ENCODE measurements around the gene RAD18. TPM values are rescaled to one million over a fixed set of nuclear protein-coding genes. Genes with fewer than 3 reads are reported as not detected.

RAD18 gene
- total and polyA plus RNA-seq, 2 experiments from 2014 or later, result 6.0 to 6.5 TPM

DNA sequence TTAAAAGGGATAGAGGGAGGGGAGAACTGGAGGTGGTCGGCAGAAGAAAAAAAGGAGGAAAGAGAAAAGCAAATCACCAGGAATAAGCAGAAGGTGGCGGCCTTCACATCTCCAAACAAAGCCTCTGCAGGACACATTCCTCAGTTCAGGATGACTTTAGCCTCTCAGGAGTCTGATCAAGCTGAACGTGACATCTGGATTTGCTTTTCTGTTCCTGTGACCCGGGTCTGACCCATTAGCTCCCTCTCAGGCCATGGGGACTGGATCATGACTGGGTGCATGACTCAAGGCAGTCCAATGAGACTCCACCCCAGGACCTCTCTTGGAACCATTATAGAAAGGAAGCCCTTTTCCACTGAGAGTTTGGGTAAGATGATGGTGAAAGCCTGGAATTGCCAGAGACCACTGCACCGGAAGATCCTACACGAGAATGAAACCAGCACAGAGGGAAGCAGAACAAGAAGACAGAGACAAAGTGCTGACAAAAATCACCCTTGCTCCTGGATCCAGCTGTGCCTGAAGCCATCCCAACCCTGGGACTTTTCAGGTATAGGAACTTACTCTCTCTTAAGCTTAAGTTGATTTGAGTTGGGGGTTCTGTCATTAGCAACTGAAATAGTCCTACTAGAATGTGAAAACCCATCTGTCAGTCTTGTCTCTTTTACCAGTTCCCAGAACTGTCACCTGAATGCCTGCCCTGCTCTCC is 45.4 kb upstream of the RAD18 start:
- Histone ChIP-seq H3K27me3 (no peaks in the 10 kb centered on the region), H3K4me3 (no peak overlapping the region), H3K36me3 (replicated peaks; ENCODE audit: insufficient read depth, low read depth) (no peaks in the 10 kb centered on the region), H3K27ac (no peak overlapping the region), H4K20me1 (ENCODE audit: insufficient read depth, poor library complexity, severe bottlenecking) (no peaks in the 10 kb centered on the region), H3K9me2 (replicated peaks; ENCODE audit: insufficient read depth) (no peaks in the 10 kb centered on the region), H3K4me1 (ENCODE audit: insufficient read depth) (no peaks in the 10 kb centered on the region), H3K4me2 (no peak overlapping the region), H2AFZ (no peak overlapping the region), H3K9me3 (ENCODE audit: low read depth) (no peaks in the 10 kb centered on the region), H3K79me2 (no peaks in the 10 kb centered on the region)
- 68% methylated on average over 6 of the region's 6 CpGs for WGBS (ENCODE audit: low lambda C conversion rate, missing lambda C conversion rate)
- TF ChIP-seq, protein P1, sequence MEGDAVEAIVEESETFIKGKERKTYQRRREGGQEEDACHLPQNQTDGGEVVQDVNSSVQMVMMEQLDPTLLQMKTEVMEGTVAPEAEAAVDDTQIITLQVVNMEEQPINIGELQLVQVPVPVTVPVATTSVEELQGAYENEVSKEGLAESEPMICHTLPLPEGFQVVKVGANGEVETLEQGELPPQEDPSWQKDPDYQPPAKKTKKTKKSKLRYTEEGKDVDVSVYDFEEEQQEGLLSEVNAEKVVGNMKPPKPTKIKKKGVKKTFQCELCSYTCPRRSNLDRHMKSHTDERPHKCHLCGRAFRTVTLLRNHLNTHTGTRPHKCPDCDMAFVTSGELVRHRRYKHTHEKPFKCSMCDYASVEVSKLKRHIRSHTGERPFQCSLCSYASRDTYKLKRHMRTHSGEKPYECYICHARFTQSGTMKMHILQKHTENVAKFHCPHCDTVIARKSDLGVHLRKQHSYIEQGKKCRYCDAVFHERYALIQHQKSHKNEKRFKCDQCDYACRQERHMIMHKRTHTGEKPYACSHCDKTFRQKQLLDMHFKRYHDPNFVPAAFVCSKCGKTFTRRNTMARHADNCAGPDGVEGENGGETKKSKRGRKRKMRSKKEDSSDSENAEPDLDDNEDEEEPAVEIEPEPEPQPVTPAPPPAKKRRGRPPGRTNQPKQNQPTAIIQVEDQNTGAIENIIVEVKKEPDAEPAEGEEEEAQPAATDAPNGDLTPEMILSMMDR (IDR thresholded peaks at IDR 0.05; ENCODE audit: poor library complexity), result no peak
- no peak for TF ChIP-seq EZH2 (IDR thresholded peaks at IDR 0.05; ENCODE audit: borderline replicate concordance)
- TF ChIP-seq EZH2phosphoT487 (IDR thresholded peaks at IDR 0.05; ENCODE audit: low read depth, severe bottlenecking, unreplicated experiment), result no peak
- no peak for DNase-seq (ENCODE audit: low spot score)

DNA sequence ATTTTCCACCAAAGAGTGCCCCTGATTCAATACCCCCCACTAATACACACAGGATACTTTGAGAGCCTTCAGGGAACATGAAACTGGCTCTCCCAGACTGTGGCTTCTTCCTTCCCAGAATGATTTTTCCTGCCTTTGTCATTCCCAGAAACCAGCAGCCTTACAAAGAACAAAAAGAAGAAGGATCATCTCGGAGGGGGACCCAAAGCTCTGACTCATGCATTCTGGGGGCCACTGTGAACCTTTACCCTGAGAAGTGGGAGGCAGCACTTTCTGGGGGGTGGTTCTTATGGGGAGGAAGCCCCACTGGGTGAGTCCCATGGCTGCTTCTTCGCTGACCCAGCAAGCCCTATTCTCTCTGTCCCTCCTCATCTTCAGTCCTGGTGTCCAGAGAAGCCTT is 44.7 kb upstream of the RAD18 start:
- H3K9me2 ChIP-seq (replicated peaks; ENCODE audit: insufficient read depth), result no peaks in the 10 kb centered on the region
- TF ChIP-seq, protein P1 (IDR thresholded peaks at IDR 0.05; ENCODE audit: poor library complexity), result no peak
- no peak for TF ChIP-seq EZH2 (IDR thresholded peaks at IDR 0.05; ENCODE audit: borderline replicate concordance)
- no peak overlapping the region for H3K4me3 ChIP-seq
- H3K27ac ChIP-seq, result no peak overlapping the region
- H3K9me3 ChIP-seq (ENCODE audit: low read depth), result no peaks in the 10 kb centered on the region
- H2AFZ ChIP-seq, result no peak overlapping the region
- 90% methylated on average over 2 of the region's 2 CpGs for WGBS (ENCODE audit: low lambda C conversion rate, missing lambda C conversion rate)
- H4K20me1 ChIP-seq (ENCODE audit: insufficient read depth, poor library complexity, severe bottlenecking), result no peaks in the 10 kb centered on the region
- no peaks in the 10 kb centered on the region for H3K4me1 ChIP-seq (ENCODE audit: insufficient read depth)
- no peaks in the 10 kb centered on the region for H3K27me3 ChIP-seq
- no peaks in the 10 kb centered on the region for H3K79me2 ChIP-seq
- DNase-seq (ENCODE audit: low spot score), result no peak
- no peak overlapping the region for H3K4me2 ChIP-seq
- no peaks in the 10 kb centered on the region for H3K36me3 ChIP-seq (replicated peaks; ENCODE audit: insufficient read depth, low read depth)

DNA sequence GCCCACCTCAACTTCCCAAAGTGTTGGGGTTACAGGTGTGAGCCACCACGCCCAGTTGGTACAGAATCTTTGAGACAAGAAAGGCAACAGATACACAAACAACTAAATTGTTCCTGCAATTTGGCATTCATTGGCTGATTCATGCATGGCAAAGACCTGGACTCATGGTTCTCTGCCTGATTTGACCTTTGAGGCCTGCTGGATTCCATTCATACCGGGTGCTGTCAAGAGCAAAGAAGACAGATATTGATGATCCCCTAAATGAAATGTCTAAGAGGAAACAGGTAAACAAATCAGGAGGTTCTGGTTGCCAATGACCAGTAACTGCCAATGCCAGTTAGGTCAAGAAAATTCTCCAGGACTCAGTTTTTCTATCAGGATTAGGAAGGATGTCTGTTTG is 43.9 kb upstream of the RAD18 start:
- Histone ChIP-seq H3K27me3 (no peaks in the 10 kb centered on the region), H3K4me3 (no peak overlapping the region), H3K9me3 (ENCODE audit: low read depth) (no peaks in the 10 kb centered on the region), H3K4me1 (ENCODE audit: insufficient read depth) (no peaks in the 10 kb centered on the region), H2AFZ (no peak overlapping the region), H3K36me3 (replicated peaks; ENCODE audit: insufficient read depth, low read depth) (no peaks in the 10 kb centered on the region), H3K4me2 (no peak overlapping the region), H4K20me1 (ENCODE audit: insufficient read depth, poor library complexity, severe bottlenecking) (no peaks in the 10 kb centered on the region), H3K9me2 (replicated peaks; ENCODE audit: insufficient read depth) (no peaks in the 10 kb centered on the region), H3K27ac (no peak overlapping the region), H3K79me2 (no peaks in the 10 kb centered on the region)
- 72% methylated on average over 2 of the region's 2 CpGs for WGBS (ENCODE audit: low lambda C conversion rate, missing lambda C conversion rate)
- TF ChIP-seq, protein P1 (IDR thresholded peaks at IDR 0.05; ENCODE audit: poor library complexity), result no peak
- no peak for TF ChIP-seq EZH2phosphoT487 (IDR thresholded peaks at IDR 0.05; ENCODE audit: low read depth, severe bottlenecking, unreplicated experiment)
- no peak for TF ChIP-seq EZH2 (IDR thresholded peaks at IDR 0.05; ENCODE audit: borderline replicate concordance)
- no peak for DNase-seq (ENCODE audit: low spot score)

All from hepatocyte (in vitro differentiated cells).